SU-DHL-6 (cell line): Measurements from ENCODE around the gene CALCOCO2.

Experiments used
- CTCF ChIP-seq: fragments of 200-600 bp; sonication (generic); IDR thresholded peaks from one replicate; pipeline ENCODE4 v1.5.1; 2017; ENCODE audit warnings: antibody characterized with exemption, mild to moderate bottlenecking, low read length, moderate library complexity; ENCODE audit not compliant: insufficient read depth, poor library complexity, severe bottlenecking
- EZH2phosphoT487 ChIP-seq: fragments of 200-600 bp; sonication (generic), shearing (Covaris generic); conservative IDR thresholded peaks from 2 replicates; pipeline ENCODE4 v1.6.1; 2018; ENCODE audit warnings: mild to moderate bottlenecking, antibody characterized with exemption, low read length, moderate library complexity, mixed read lengths

DNA sequence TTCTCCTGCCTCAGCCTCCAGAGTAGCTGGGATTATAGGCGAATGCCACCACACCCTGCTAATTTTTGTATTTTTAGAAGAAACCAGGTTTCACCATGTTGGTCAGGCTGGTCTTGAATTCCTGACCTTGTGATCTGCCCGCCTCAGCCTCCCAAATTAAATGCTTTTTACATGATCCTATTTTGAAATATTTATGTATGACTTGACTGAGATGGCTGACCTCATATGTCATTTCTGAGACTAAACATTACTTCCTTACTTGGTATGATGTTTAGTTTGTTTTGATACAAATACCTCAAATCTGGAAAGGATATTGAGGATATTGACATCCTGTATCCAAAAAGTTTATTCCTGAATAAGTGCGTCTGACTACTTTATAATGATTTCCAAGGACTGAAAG, 11.9 kb downstream of the CALCOCO2 start:
- no peak for TF ChIP-seq CTCF
- no peak for TF ChIP-seq EZH2phosphoT487
